Measurements from ENCODE around the gene ARHGAP19. TPM values are rescaled to one million over a fixed set of nuclear protein-coding genes. Genes with fewer than 3 reads are reported as not detected.

ARHGAP19 gene
- total RNA-seq, 1 experiment from 2014 or later, result 11.2 TPM

- Histone ChIP-seq H3K4me2 (no peak overlapping the region), H4K20me1 (ENCODE audit: insufficient read depth) (no peaks in the 10 kb centered on the region), H3K4me3 (no peak overlapping the region), H3K27me3 (ENCODE audit: insufficient read depth, low read depth) (no peaks in the 10 kb centered on the region), H3K9me3 (ENCODE audit: insufficient read depth, low read depth) (no peaks in the 10 kb centered on the region), H2AFZ (no peak overlapping the region), H3K79me2 (ENCODE audit: low read depth) (no peaks in the 10 kb centered on the region), H3K27ac (no peak overlapping the region), H3K4me1 (replicated peaks; ENCODE audit: insufficient read depth) (0 out of 2 replicates have a peak, but pooled peaks cover 11% of the 10 kb centered on the region), H3F3A (ENCODE audit: insufficient read depth, low read depth) (no peaks in the 10 kb centered on the region), H3K9me2 (ENCODE audit: insufficient read depth) (no peaks in the 10 kb centered on the region), H3K36me3 (ENCODE audit: low read depth) (no peaks in the 10 kb centered on the region)
- TF ChIP-seq EZH2 (IDR thresholded peaks at IDR 0.05; ENCODE audit: low read depth), result no peak
- TF ChIP-seq CTCF (conservative IDR thresholded peaks at IDR 0.05), result no peak
- no TSS peak for BruUV-seq (replicated peaks)
- intact Hi-C loops (cut with micrococcal nuclease; ENCODE audit: unreplicated experiment), result no loop called here
- POLR2A ChIA-PET (ENCODE audit: unreplicated experiment), result no interaction called here
- no peak for DNase-seq
- CTCF ChIA-PET, result no interaction called here
These were observed 76.7 kb downstream of the ARHGAP19 start for GRCh38 chr10:97215619-97216260.

GRCh38 chr10:97213431-97213830 is 79.0 kb downstream of the ARHGAP19 start:
- Histone ChIP-seq H3K4me1 (replicated peaks; ENCODE audit: insufficient read depth) (0 out of 2 replicates have a peak, but pooled peaks cover 9% of the 10 kb centered on the region), H3F3A (ENCODE audit: insufficient read depth, low read depth) (no peaks in the 10 kb centered on the region), H3K9me2 (ENCODE audit: insufficient read depth) (no peaks in the 10 kb centered on the region), H3K4me3 (no peak overlapping the region), H4K20me1 (ENCODE audit: insufficient read depth) (no peaks in the 10 kb centered on the region), H3K4me2 (no peak overlapping the region), H3K79me2 (ENCODE audit: low read depth) (no peaks in the 10 kb centered on the region), H3K27me3 (ENCODE audit: insufficient read depth, low read depth) (no peaks in the 10 kb centered on the region), H2AFZ (no peak overlapping the region), H3K27ac (no peak overlapping the region), H3K9me3 (ENCODE audit: insufficient read depth, low read depth) (no peaks in the 10 kb centered on the region), H3K36me3 (ENCODE audit: low read depth) (no peaks in the 10 kb centered on the region)
- no TSS peak for BruUV-seq (replicated peaks)
- intact Hi-C loops (cut with micrococcal nuclease; ENCODE audit: unreplicated experiment), result loop anchor here (5.0 kb wide), 1 partner anchor 816 kb away; no protein-coding TSS in a partner anchor
- DNase-seq, result no peak
- ChIA-PET CTCF (no interaction called here), POLR2A (ENCODE audit: unreplicated experiment) (no interaction called here)
- TF ChIP-seq CTCF (conservative IDR thresholded peaks at IDR 0.05), result no peak
- TF ChIP-seq EZH2 (IDR thresholded peaks at IDR 0.05; ENCODE audit: low read depth), result no peak

GRCh38 chr10:97211229-97211628 is 81.2 kb downstream of the ARHGAP19 start:
- no peaks in the 10 kb centered on the region for H4K20me1 ChIP-seq (ENCODE audit: insufficient read depth)
- no peaks in the 10 kb centered on the region for H3K4me1 ChIP-seq (replicated peaks; ENCODE audit: insufficient read depth)
- POLR2A ChIA-PET (ENCODE audit: unreplicated experiment), result interaction anchor here (0.6 kb wide), 2 partner anchors 187 to 1798 kb away, joined by 4 to 5 read pairs; no protein-coding TSS in a partner anchor
- H3K9me3 ChIP-seq (ENCODE audit: insufficient read depth, low read depth), result no peaks in the 10 kb centered on the region
- H3K4me3 ChIP-seq, result no peak overlapping the region
- CTCF ChIA-PET, result interaction anchor here (1.2 kb wide), 1 partner anchor 129 kb away, joined by 3 read pairs; no protein-coding TSS in a partner anchor
- no peak for DNase-seq
- H3K36me3 ChIP-seq (ENCODE audit: low read depth), result no peaks in the 10 kb centered on the region
- H2AFZ ChIP-seq, result no peak overlapping the region
- no peak overlapping the region for H3K27ac ChIP-seq
- H3F3A ChIP-seq (ENCODE audit: insufficient read depth, low read depth), result no peaks in the 10 kb centered on the region
- H3K79me2 ChIP-seq (ENCODE audit: low read depth), result no peaks in the 10 kb centered on the region
- no peaks in the 10 kb centered on the region for H3K27me3 ChIP-seq (ENCODE audit: insufficient read depth, low read depth)
- no peak overlapping the region for H3K4me2 ChIP-seq
- H3K9me2 ChIP-seq (ENCODE audit: insufficient read depth), result no peaks in the 10 kb centered on the region
- BruUV-seq (replicated peaks), result no TSS peak
- TF ChIP-seq EZH2 (IDR thresholded peaks at IDR 0.05; ENCODE audit: low read depth) (no peak), CTCF (conservative IDR thresholded peaks at IDR 0.05) (no peak)
- intact Hi-C loops (cut with micrococcal nuclease; ENCODE audit: unreplicated experiment), result loop anchor here (2.0 to 5.0 kb wide), 2 partner anchors 814 to 840 kb away; no protein-coding TSS in a partner anchor
